Endothelial cell (in vitro differentiated cells): ENCODE results near the gene KPNB1. TPM values are rescaled to one million over a fixed set of nuclear protein-coding genes. Genes with fewer than 3 reads are reported as not detected.
A peak's percentile ranks its signal among the peaks of the same experiment; 100 is the strongest.

Experiments
- DNase-seq: peaks from one replicate; pipeline ENCODE4 v3.0.0; 2021; ENCODE audit warnings: low spot score
- H3K27ac Mint-ChIP-seq: one replicate; pipeline ENCODE4 v1.8.0; 2021; ENCODE audit warnings: mixed read lengths, inconsistent platforms; ENCODE audit not compliant: unreplicated experiment
- H3K27me3 Mint-ChIP-seq: one replicate; pipeline ENCODE4 v1.8.0; 2021; ENCODE audit warnings: mild to moderate bottlenecking, moderate library complexity, mixed read lengths, inconsistent platforms; ENCODE audit not compliant: unreplicated experiment
- H3K36me3 Mint-ChIP-seq: one replicate; pipeline ENCODE4 v1.8.0; 2021; ENCODE audit warnings: mild to moderate bottlenecking, low read depth, mixed read lengths, inconsistent platforms; ENCODE audit not compliant: unreplicated experiment
- H3K4me1 Mint-ChIP-seq: one replicate; pipeline ENCODE4 v1.8.0; 2021; ENCODE audit warnings: mild to moderate bottlenecking, mixed read lengths, inconsistent platforms; ENCODE audit not compliant: unreplicated experiment
- H3K4me3 Mint-ChIP-seq: one replicate; pipeline ENCODE4 v1.8.0; 2021; ENCODE audit warnings: mild to moderate bottlenecking, mixed read lengths, inconsistent platforms; ENCODE audit not compliant: unreplicated experiment
- H3K9me3 Mint-ChIP-seq: one replicate; pipeline ENCODE4 v1.8.0; 2021; ENCODE audit warnings: mixed read lengths, inconsistent platforms; ENCODE audit not compliant: unreplicated experiment
- CTCF ChIP-seq: fragments of 200-600 bp; sonication (generic); IDR thresholded peaks from one replicate; pipeline ENCODE4 v1.5.0; 2021; ENCODE audit warnings: antibody characterized with exemption; ENCODE audit not compliant: unreplicated experiment
- total RNA-seq: library from RNA; stranded (reverse); fragmentation: NEBNext Ultra II Directional; extraction: Animal tissue kit (Norgen Biotek cat#: 25700); gene quantifications from one replicate; pipeline ENCODE4 v1.2.1, GENCODE V29; 2021; ENCODE audit not compliant: unreplicated experiment

KPNB1 gene
- total RNA-seq, 1 donor from 2014 or later, result 376 TPM

GRCh38 chr17:47607481-47607880 lies 42.2 kb upstream of the KPNB1 start:
- peaks cover 2% of the 10 kb centered on the region for H3K27me3 Mint-ChIP-seq
- no peak for DNase-seq
- no peak overlapping the region for H3K27ac Mint-ChIP-seq
- peaks cover 16% of the 10 kb centered on the region for H3K36me3 Mint-ChIP-seq
- no peaks in the 10 kb centered on the region for H3K4me1 Mint-ChIP-seq
- no peaks in the 10 kb centered on the region for H3K9me3 Mint-ChIP-seq
- no peak overlapping the region for H3K4me3 Mint-ChIP-seq
- TF ChIP-seq CTCF, result no peak

GRCh38 chr17:47611372-47612350 lies 38.1 kb upstream of the KPNB1 start:
- no peaks in the 10 kb centered on the region for H3K9me3 Mint-ChIP-seq
- DNase-seq, result no peak
- H3K27me3 Mint-ChIP-seq, result peaks cover 2% of the 10 kb centered on the region
- no peak for TF ChIP-seq CTCF
- H3K4me1 Mint-ChIP-seq, result no peaks in the 10 kb centered on the region
- peaks cover 18% of the 10 kb centered on the region for H3K36me3 Mint-ChIP-seq
- H3K27ac Mint-ChIP-seq, result no peak overlapping the region
- H3K4me3 Mint-ChIP-seq, result no peak overlapping the region

- peak; percentile 81 for TF ChIP-seq CTCF
- Mint-ChIP-seq H3K36me3 (peaks cover 21% of the 10 kb centered on the region), H3K4me1 (no peaks in the 10 kb centered on the region), H3K4me3 (no peak overlapping the region), H3K27ac (no peak overlapping the region), H3K27me3 (no peaks in the 10 kb centered on the region), H3K9me3 (no peaks in the 10 kb centered on the region)
- no peak for DNase-seq
These were observed 33.8 kb upstream of the KPNB1 start for GRCh38 chr17:47615766-47616424.

GRCh38 chr17:47618410-47618809 lies 31.3 kb upstream of the KPNB1 start:
- Mint-ChIP-seq H3K4me3 (peak overlapping the region; percentile 10), H3K9me3 (no peaks in the 10 kb centered on the region), H3K27me3 (no peaks in the 10 kb centered on the region), H3K27ac (no peak overlapping the region), H3K4me1 (no peaks in the 10 kb centered on the region), H3K36me3 (peaks cover 21% of the 10 kb centered on the region)
- DNase-seq, result peak; percentile 5
- TF ChIP-seq CTCF, result peak; percentile 45
